ENCODE data around the gene MT1B. TPM values are rescaled to one million over a fixed set of nuclear protein-coding genes. Genes with fewer than 3 reads are reported as not detected.
A peak's percentile ranks its signal among the peaks of the same experiment; 100 is the strongest.
"Not testable (repeated sequence)": the region's sequence is repeated elsewhere in the genome, so short reads cannot be mapped to it uniquely, and the experiment has no call there.

Gene MT1B
- total RNA-seq, 2 donors from 2014 or later: not detected

- Mint-ChIP-seq H3K36me3 (ENCODE audit: insufficient read depth in 2 of 2) (peaks cover 2 to 12% of the 10 kb centered on the region in 2 donors), H3K4me3 (peak overlapping the region; percentile 99 to 100), H3K27ac (peak overlapping the region; percentile 27), H3K9me3 (peaks cover 0 to 4% of the 10 kb centered on the region in 2 donors), H3K27me3 (ENCODE audit: low read depth) (no peaks in the 10 kb centered on the region), H3K4me1 (ENCODE audit: low read depth) (peaks cover 88% of the 10 kb centered on the region)
- DNase-seq (no peak), ATAC-seq (replicated peaks in 1 of 2) (peak; percentile 1 to 10)
These were observed 41.0 kb upstream of the MT1B start for GRCh38 chr16:56610609-56611111.

- H3K4me1 Mint-ChIP-seq (ENCODE audit: low read depth): peaks cover 85% of the 10 kb centered on the region
- no peak for ATAC-seq (replicated peaks in 1 of 2)
These were observed 40.3 kb upstream of the MT1B start for GRCh38 chr16:56611281-56611833.

GRCh38 chr16:56613706-56614105 lies 38.0 kb upstream of the MT1B start:
- Mint-ChIP-seq H3K4me1 (ENCODE audit: low read depth) (peaks cover 88% of the 10 kb centered on the region), H3K9me3 (peaks cover 0 to 3% of the 10 kb centered on the region in 2 donors), H3K4me3 (peak overlapping the region; percentile 47 to 61), H3K36me3 (ENCODE audit: insufficient read depth in 2 of 2) (peaks cover 2 to 10% of the 10 kb centered on the region in 2 donors), H3K27me3 (ENCODE audit: low read depth) (no peaks in the 10 kb centered on the region), H3K27ac (peak overlapping the region; percentile 42)
- DNase-seq: no peak
- no peak for ATAC-seq (replicated peaks in 1 of 2)

More at GRCh38 chr16:56611281-56611833, 40.3 kb upstream of the MT1B start:
- Mint-ChIP-seq H3K27me3 (ENCODE audit: low read depth) (no peaks in the 10 kb centered on the region), H3K9me3 (peaks cover 0 to 3% of the 10 kb centered on the region in 2 donors), H3K4me3 (peak overlapping the region; percentile 99 to 100), H3K36me3 (ENCODE audit: insufficient read depth in 2 of 2) (peaks cover 2 to 12% of the 10 kb centered on the region in 2 donors), H3K27ac (peak overlapping the region; percentile 27)
- no peak for DNase-seq

GRCh38 chr16:56614549-56614991 lies 37.1 kb upstream of the MT1B start:
- peak in 1 of 2 donors; percentile 71 for DNase-seq
- Mint-ChIP-seq H3K36me3 (ENCODE audit: insufficient read depth in 2 of 2) (peaks cover 0 to 2% of the 10 kb centered on the region in 2 donors), H3K27ac (peak overlapping the region; percentile 42), H3K9me3 (peaks cover 0 to 3% of the 10 kb centered on the region in 2 donors), H3K27me3 (ENCODE audit: low read depth) (no peaks in the 10 kb centered on the region), H3K4me3 (peak overlapping the region; percentile 47 to 61), H3K4me1 (ENCODE audit: low read depth) (peaks cover 86% of the 10 kb centered on the region)
- ATAC-seq (replicated peaks in 1 of 2): peak; percentile 83 to 84

- no peak for DNase-seq
- Mint-ChIP-seq H3K27ac (no peak overlapping the region), H3K36me3 (ENCODE audit: insufficient read depth in 2 of 2) (peaks cover 0 to 2% of the 10 kb centered on the region in 2 donors), H3K9me3 (peaks cover 0 to 3% of the 10 kb centered on the region in 2 donors), H3K4me1 (ENCODE audit: low read depth) (peaks cover 78% of the 10 kb centered on the region), H3K4me3 (peak overlapping the region; percentile 47 to 61), H3K27me3 (ENCODE audit: low read depth) (no peaks in the 10 kb centered on the region)
- no peak for ATAC-seq (replicated peaks in 1 of 2)
These were observed 36.3 kb upstream of the MT1B start for GRCh38 chr16:56615353-56615752.

- DNase-seq: no peak
- no peaks in the 10 kb centered on the region for H3K27me3 Mint-ChIP-seq (ENCODE audit: low read depth)
- peaks cover 0 to 3% of the 10 kb centered on the region in 2 donors for H3K9me3 Mint-ChIP-seq
- no peak for ATAC-seq (replicated peaks in 1 of 2)
- H3K4me1 Mint-ChIP-seq (ENCODE audit: low read depth): peaks cover 64% of the 10 kb centered on the region
- H3K36me3 Mint-ChIP-seq (ENCODE audit: insufficient read depth in 2 of 2): peaks cover 0 to 2% of the 10 kb centered on the region in 2 donors
- H3K4me3 Mint-ChIP-seq: peak overlapping the region; percentile 67 to 83
- no peak overlapping the region for H3K27ac Mint-ChIP-seq
These were observed 35.0 kb upstream of the MT1B start for GRCh38 chr16:56616608-56617211.

GRCh38 chr16:56617212-56618085 lies 34.2 kb upstream of the MT1B start:
- peak; percentile 59 to 71 for ATAC-seq (replicated peaks in 1 of 2)

GRCh38 chr16:56618138-56618537 lies 33.5 kb upstream of the MT1B start:
- peaks cover 0 to 1% of the 10 kb centered on the region in 2 donors for H3K36me3 Mint-ChIP-seq (ENCODE audit: insufficient read depth in 2 of 2)
- H3K27ac Mint-ChIP-seq: no peak overlapping the region
- peaks cover 0 to 3% of the 10 kb centered on the region in 2 donors for H3K9me3 Mint-ChIP-seq
- DNase-seq: no peak
- H3K27me3 Mint-ChIP-seq (ENCODE audit: low read depth): no peaks in the 10 kb centered on the region
- H3K4me3 Mint-ChIP-seq: peak overlapping the region in 1 of 2 donors; percentile 83
- no peak for ATAC-seq (replicated peaks in 1 of 2)
- H3K4me1 Mint-ChIP-seq (ENCODE audit: low read depth): peaks cover 53% of the 10 kb centered on the region

More at GRCh38 chr16:56617212-56618085, 34.2 kb upstream of the MT1B start:
- no peaks in the 10 kb centered on the region for H3K27me3 Mint-ChIP-seq (ENCODE audit: low read depth)
- H3K4me1 Mint-ChIP-seq (ENCODE audit: low read depth): peaks cover 60% of the 10 kb centered on the region
- H3K36me3 Mint-ChIP-seq (ENCODE audit: insufficient read depth in 2 of 2): peaks cover 0 to 2% of the 10 kb centered on the region in 2 donors
- no peak overlapping the region for H3K27ac Mint-ChIP-seq
- peaks cover 0 to 3% of the 10 kb centered on the region in 2 donors for H3K9me3 Mint-ChIP-seq
- peak; percentile 77 to 84 for DNase-seq
- peak overlapping the region; percentile 67 to 83 for H3K4me3 Mint-ChIP-seq

- H3K4me3 Mint-ChIP-seq: no peak overlapping the region
- H3K9me3 Mint-ChIP-seq: peaks cover 0 to 3% of the 10 kb centered on the region in 2 donors
- ATAC-seq (replicated peaks in 1 of 2) (no peak), DNase-seq (no peak)
- peaks cover 30% of the 10 kb centered on the region for H3K4me1 Mint-ChIP-seq (ENCODE audit: low read depth)
- H3K27me3 Mint-ChIP-seq (ENCODE audit: low read depth): no peaks in the 10 kb centered on the region
- peaks cover 0 to 4% of the 10 kb centered on the region in 2 donors for H3K36me3 Mint-ChIP-seq (ENCODE audit: insufficient read depth in 2 of 2)
- no peak overlapping the region for H3K27ac Mint-ChIP-seq
These were observed 31.3 kb upstream of the MT1B start for GRCh38 chr16:56620339-56620897.

- DNase-seq; H3K4me3 Mint-ChIP-seq; H3K27ac Mint-ChIP-seq; ATAC-seq (replicated peaks in 1 of 2); H3K36me3 Mint-ChIP-seq (ENCODE audit: insufficient read depth in 2 of 2); H3K27me3 Mint-ChIP-seq (ENCODE audit: low read depth); H3K9me3 Mint-ChIP-seq: not testable (repeated sequence)
- peaks cover 28% of the 10 kb centered on the region for H3K4me1 Mint-ChIP-seq (ENCODE audit: low read depth)
These were observed 29.8 kb upstream of the MT1B start for GRCh38 chr16:56621665-56622445.

GRCh38 chr16:56623184-56623583 lies 28.5 kb upstream of the MT1B start:
- H3K27ac Mint-ChIP-seq; H3K36me3 Mint-ChIP-seq (ENCODE audit: insufficient read depth in 2 of 2): not testable (repeated sequence)

GRCh38 chr16:56623637-56624036 lies 28.0 kb upstream of the MT1B start:
- H3K4me3 Mint-ChIP-seq: no peak overlapping the region
- H3K36me3 Mint-ChIP-seq (ENCODE audit: insufficient read depth in 2 of 2): peaks cover 0 to 4% of the 10 kb centered on the region in 2 donors
- H3K27me3 Mint-ChIP-seq (ENCODE audit: low read depth): no peaks in the 10 kb centered on the region
- H3K9me3 Mint-ChIP-seq: peaks cover 0 to 3% of the 10 kb centered on the region in 2 donors
- ATAC-seq (replicated peaks in 1 of 2) (no peak), DNase-seq (no peak)
- H3K27ac Mint-ChIP-seq: no peak overlapping the region
- peaks cover 13% of the 10 kb centered on the region for H3K4me1 Mint-ChIP-seq (ENCODE audit: low read depth)

More at GRCh38 chr16:56623184-56623583, 28.5 kb upstream of the MT1B start:
- ATAC-seq (replicated peaks in 1 of 2); DNase-seq; H3K27me3 Mint-ChIP-seq (ENCODE audit: low read depth); H3K9me3 Mint-ChIP-seq; H3K4me3 Mint-ChIP-seq: not testable (repeated sequence)
- peaks cover 17% of the 10 kb centered on the region for H3K4me1 Mint-ChIP-seq (ENCODE audit: low read depth)
